Measurements from ENCODE around the gene ESPNL. TPM values are rescaled to one million over a fixed set of nuclear protein-coding genes. Genes with fewer than 3 reads are reported as not detected.

The ESPNL gene
- total and polyA plus RNA-seq, 10 donors: 0.65 to 6.2 (median 1.7) TPM

DNA sequence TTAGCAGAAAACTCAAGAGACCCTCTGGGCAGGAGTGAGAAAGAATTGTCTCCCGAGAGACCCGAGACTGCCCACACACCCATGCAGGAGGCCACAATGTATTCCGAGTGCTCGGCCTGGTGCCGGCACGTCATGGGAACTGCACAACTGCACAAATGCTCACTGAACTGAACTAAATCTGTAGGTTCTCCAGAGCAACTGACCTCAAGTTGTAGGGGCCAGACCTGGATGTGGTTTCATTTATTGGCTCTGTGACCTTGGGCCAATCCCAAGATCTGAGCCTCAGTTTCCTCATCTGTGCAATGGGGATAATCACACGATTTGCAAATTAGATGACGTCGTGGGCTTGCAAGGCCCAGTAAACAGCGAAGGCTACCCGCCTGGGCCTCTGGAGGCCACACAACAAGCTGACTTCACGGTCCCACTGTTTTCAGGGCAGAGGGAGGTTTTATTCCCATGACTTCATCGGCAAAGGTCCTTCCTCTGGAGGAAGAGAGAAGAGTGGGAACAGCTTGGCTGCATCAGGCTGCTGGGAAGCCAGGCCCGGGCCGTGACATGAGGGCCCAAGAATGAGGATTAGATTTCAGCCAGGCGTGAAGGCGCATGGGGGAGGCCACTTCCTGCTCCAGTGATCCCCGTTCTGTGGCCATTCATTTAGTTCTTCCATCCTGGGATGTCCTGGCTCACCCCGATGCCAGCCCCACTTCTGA is 55.1 kb downstream of the ESPNL start:
- WGBS, 5 donors: 80 to 89% (median 84%) methylated on average over 14 to 19 of the region's 19 CpGs
- no peak overlapping the region for H3K4me3 ChIP-seq
- peaks cover 0 to 19% (median 16%) of the 10 kb centered on the region in 6 donors for H3K4me1 ChIP-seq
- intact Hi-C loops (cut with DNase I; ENCODE audit: low total_unique reads): no loop called here
- no peak overlapping the region for H3K27ac ChIP-seq
- peaks cover 0 to 28% (median 12%) of the 10 kb centered on the region in 7 donors for H3K27me3 ChIP-seq (replicated peaks in 1 of 7)
- no peaks in the 10 kb centered on the region for H3K9me3 ChIP-seq
- DNase-seq: no peak
- peak in 2 of 3 donors; percentile 17 to 22 for TF ChIP-seq POLR2AphosphoS5 (IDR thresholded peaks at IDR 0.05)
- no peak for TF ChIP-seq POLR2A (IDR thresholded peaks at IDR 0.05)
- TF ChIP-seq CTCF (IDR thresholded peaks at IDR 0.05 in 8 of 11, conservative IDR thresholded peaks at IDR 0.05 in 3 of 11): no peak
- no peaks in the 10 kb centered on the region for H3K36me3 ChIP-seq

- no peaks in the 10 kb centered on the region for H3K36me3 ChIP-seq
- 71 to 89% (median 88%) methylated on average over 13 to 18 of the region's 18 CpGs for WGBS, 5 donors
- peaks cover 0 to 27% (median 24%) of the 10 kb centered on the region in 6 donors for H3K4me1 ChIP-seq
- intact Hi-C loops (cut with DNase I; ENCODE audit: low total_unique reads): no loop called here
- H3K9me3 ChIP-seq: no peaks in the 10 kb centered on the region
- TF ChIP-seq CTCF (IDR thresholded peaks at IDR 0.05 in 8 of 11, conservative IDR thresholded peaks at IDR 0.05 in 3 of 11): no peak
- TF ChIP-seq POLR2AphosphoS5 (IDR thresholded peaks at IDR 0.05): no peak
- no peak for TF ChIP-seq POLR2A (IDR thresholded peaks at IDR 0.05)
- H3K4me3 ChIP-seq: no peak overlapping the region
- H3K27me3 ChIP-seq (replicated peaks in 1 of 7): peaks cover 0 to 36% (median 17%) of the 10 kb centered on the region in 7 donors
- DNase-seq: peak; percentile 41
- H3K27ac ChIP-seq: no peak overlapping the region
Measured at GRCh38 chr2:238155761-238156694, 55.9 kb downstream of the ESPNL start.

- Histone ChIP-seq H3K27ac (no peak overlapping the region), H3K4me1 (peaks cover 0 to 32% (median 24%) of the 10 kb centered on the region in 6 donors), H3K9me3 (no peaks in the 10 kb centered on the region), H3K27me3 (replicated peaks in 1 of 7) (peaks cover 0 to 51% (median 17%) of the 10 kb centered on the region in 7 donors), H3K4me3 (no peak overlapping the region), H3K36me3 (no peaks in the 10 kb centered on the region)
- 82 to 85% (median 82%) methylated on average over 14 of the region's 14 CpGs for WGBS, 5 donors
- DNase-seq: no peak
- intact Hi-C loops (cut with DNase I; ENCODE audit: low total_unique reads): no loop called here
- no peak for TF ChIP-seq CTCF (IDR thresholded peaks at IDR 0.05 in 8 of 11, conservative IDR thresholded peaks at IDR 0.05 in 3 of 11)
- no peak for TF ChIP-seq POLR2A (IDR thresholded peaks at IDR 0.05)
- TF ChIP-seq POLR2AphosphoS5 (IDR thresholded peaks at IDR 0.05): no peak
Measured at GRCh38 chr2:238157506-238158017, 57.4 kb downstream of the ESPNL start.

Data from spleen (tissue), 11 donors.